HepG2 (cell line): Measurements from ENCODE around the gene DGUOK. TPM values are rescaled to one million over a fixed set of nuclear protein-coding genes. Genes with fewer than 3 reads are reported as not detected.

Experiments
- KIAA2018 ChIP-seq: sonication (generic); formaldehyde crosslinking; IDR thresholded peaks from 2 replicates; pipeline ENCODE4 v1.5.0; 2020; ENCODE audit warnings: mild to moderate bottlenecking, missing genetic modification reagents, borderline replicate concordance
- SP2 ChIP-seq: sonication (generic); formaldehyde crosslinking; IDR thresholded peaks from 2 replicates; pipeline ENCODE4 v1.5.1; 2020; ENCODE audit warnings: mild to moderate bottlenecking, missing genetic modification reagents
- ZNF17 ChIP-seq: sonication (generic); formaldehyde crosslinking; IDR thresholded peaks from 2 replicates; pipeline ENCODE4 v1.5.0; 2020; ENCODE audit warnings: mild to moderate bottlenecking, missing genetic modification reagents
- ZNF407 ChIP-seq: sonication (generic); formaldehyde crosslinking; IDR thresholded peaks from one replicate; pipeline ENCODE4 v1.5.1; 2020; ENCODE audit warnings: mild to moderate bottlenecking, missing genetic modification reagents; ENCODE audit errors: not compliant biosample characterization
- ZNF724P ChIP-seq: sonication (generic); formaldehyde crosslinking; IDR thresholded peaks from 2 replicates; pipeline ENCODE4 v1.8.0; 2022; ENCODE audit warnings: missing genetic modification reagents, borderline replicate concordance
- ZSCAN21 ChIP-seq: sonication (generic); formaldehyde crosslinking; IDR thresholded peaks from 2 replicates; pipeline ENCODE4 v1.8.0; 2022; ENCODE audit warnings: mild to moderate bottlenecking, missing genetic modification reagents, moderate library complexity, borderline replicate concordance
- ZSCAN29 ChIP-seq: sonication (generic); formaldehyde crosslinking; conservative IDR thresholded peaks from 2 replicates; pipeline ENCODE4 v1.4.0; 2020; ENCODE audit warnings: mild to moderate bottlenecking, missing genetic modification reagents
- polyA plus RNA-seq, 8 experiments: library from polyadenylated mRNA; depleted of rRNA in 3 of 8; stranded (reverse) in 7 of 8; unstranded in 1 of 8; fragments of >200 nt; fragmentation: Illumina TruSeq in 4 of 8; extraction: Trizol in 4 of 8; gene quantifications; 2 replicates each; pipeline versions ENCODE4 v1.2.1 to v1.2.3, GENCODE V29; 2011 to 2016; ENCODE audit warnings: low read depth in 4 of 8, missing spikeins in 1 of 8, mixed read lengths in 1 of 8; ENCODE audit not compliant: insufficient read depth in 1 of 8
- total RNA-seq, 5 experiments: library from RNA; depleted of rRNA; stranded (reverse); fragments of >200 nt; fragmentation: Illumina TruSeq; extraction: Trizol; gene quantifications; 2 replicates each; pipeline ENCODE4 v1.2.3, GENCODE V29; 2016; ENCODE audit warnings: low read depth in 1 of 5

The DGUOK gene
- total and polyA plus RNA-seq, 2 of the 13 experiments (the other 11 are each of a cell fraction or from before 2014, with no cell fraction given): 105 to 137 TPM

DNA sequence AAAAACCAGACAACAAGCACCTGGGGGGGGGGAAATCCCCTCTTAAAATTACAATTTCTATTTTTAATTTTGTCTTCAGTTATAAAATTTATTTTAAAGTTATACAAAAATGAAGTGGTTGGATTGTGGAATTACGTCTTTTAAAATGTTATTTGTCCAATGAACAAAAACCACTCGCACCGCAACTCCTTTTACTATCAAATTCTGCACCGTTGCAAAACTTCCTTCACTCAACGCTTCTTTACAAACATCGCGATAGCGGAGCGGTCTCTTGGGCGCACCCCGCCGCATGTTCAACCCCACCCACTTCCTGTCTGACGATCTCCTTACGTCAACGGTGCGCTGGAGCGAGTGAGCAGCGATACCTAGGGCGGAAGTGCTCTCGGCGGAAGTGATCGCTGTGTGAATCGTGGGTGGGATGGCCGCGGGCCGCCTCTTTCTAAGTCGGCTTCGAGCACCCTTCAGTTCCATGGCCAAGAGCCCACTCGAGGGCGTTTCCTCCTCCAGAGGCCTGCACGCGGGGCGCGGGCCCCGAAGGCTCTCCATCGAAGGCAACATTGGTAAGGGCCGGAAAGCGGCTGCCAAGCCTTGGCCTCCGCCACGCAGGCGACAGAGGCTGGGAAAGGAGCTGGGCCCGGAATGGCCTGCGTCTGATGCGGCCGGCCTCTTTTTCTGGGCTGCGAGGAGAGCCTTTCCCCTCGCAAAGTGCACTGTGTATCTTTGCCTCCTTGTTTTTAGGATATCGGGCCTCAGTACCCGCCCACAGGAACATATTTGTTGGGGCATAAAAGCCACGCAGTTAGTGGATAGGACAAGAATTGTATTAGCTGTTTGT lies at the start of gene DGUOK (continued):
- TF ChIP-seq ZNF724P: peak; percentile 87; the same call in 1 of the 2 replicates
- TF ChIP-seq ZSCAN29: no peak; the same call in 1 of the 2 replicates
- TF ChIP-seq ZNF407 (CRISPR knock-in tag): peak; percentile 98
- no peak for TF ChIP-seq KIAA2018 (CRISPR knock-in tag)
- TF ChIP-seq ZNF17 (CRISPR knock-in tag): 0 out of 2 replicates have a peak, but pooled peaks have one; percentile 31
- no peak for TF ChIP-seq ZSCAN21 (CRISPR knock-in tag)
- TF ChIP-seq SP2: peak; percentile 73
